Measurements from ENCODE around the gene PGM2L1.
A peak's percentile ranks its signal among the peaks of the same experiment; 100 is the strongest.

- TF ChIP-seq CTCF (IDR thresholded peaks at IDR 0.05) (no peak), POLR2A (IDR thresholded peaks at IDR 0.05) (no peak), POLR2AphosphoS5 (IDR thresholded peaks at IDR 0.05) (peak; percentile 28)
Observed at GRCh38 chr11:74319139-74319816, 79.0 kb downstream of the PGM2L1 start.

Measured in prostate gland (tissue), 2 donors.